HG03060 (cell line): Measurements from ENCODE around the gene ANXA4.
"Not testable (repeated sequence)": the region's sequence is repeated elsewhere in the genome, so short reads cannot be mapped to it uniquely, and the experiment has no call there.

Experiments used
- ATAC-seq: cut with Tn5 transposase; IDR thresholded peaks from one replicate; pipeline ENCODE4 v1.9.1; 2021; ENCODE audit warnings: low read depth, moderate number of reproducible peaks; ENCODE audit not compliant: unreplicated experiment

Gene ANXA4

DNA sequence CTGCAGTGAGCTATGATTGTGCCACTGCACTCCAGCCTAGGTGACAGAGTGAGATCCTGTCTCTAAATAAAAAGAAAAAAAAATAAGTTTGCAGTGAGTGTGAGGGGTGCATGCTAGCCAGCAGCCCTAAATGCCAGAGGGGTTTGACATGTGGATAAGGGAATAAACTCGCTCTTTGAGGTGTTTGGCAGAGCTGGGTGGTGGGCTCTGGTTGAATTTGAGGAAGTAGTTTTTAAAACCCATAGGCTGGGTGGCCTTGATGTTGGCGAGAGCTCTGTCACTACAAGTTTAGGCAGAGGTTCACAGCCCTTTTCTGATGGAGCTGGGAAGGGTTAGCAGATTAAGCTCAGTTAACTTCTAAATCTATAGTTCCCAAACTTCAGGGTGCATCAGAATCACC lies 3.1 kb downstream of the ANXA4 start:
- ATAC-seq = no peak

- no peak for ATAC-seq
Measured at GRCh38 chr2:69750246-69750645, 8.3 kb downstream of the ANXA4 start.

DNA sequence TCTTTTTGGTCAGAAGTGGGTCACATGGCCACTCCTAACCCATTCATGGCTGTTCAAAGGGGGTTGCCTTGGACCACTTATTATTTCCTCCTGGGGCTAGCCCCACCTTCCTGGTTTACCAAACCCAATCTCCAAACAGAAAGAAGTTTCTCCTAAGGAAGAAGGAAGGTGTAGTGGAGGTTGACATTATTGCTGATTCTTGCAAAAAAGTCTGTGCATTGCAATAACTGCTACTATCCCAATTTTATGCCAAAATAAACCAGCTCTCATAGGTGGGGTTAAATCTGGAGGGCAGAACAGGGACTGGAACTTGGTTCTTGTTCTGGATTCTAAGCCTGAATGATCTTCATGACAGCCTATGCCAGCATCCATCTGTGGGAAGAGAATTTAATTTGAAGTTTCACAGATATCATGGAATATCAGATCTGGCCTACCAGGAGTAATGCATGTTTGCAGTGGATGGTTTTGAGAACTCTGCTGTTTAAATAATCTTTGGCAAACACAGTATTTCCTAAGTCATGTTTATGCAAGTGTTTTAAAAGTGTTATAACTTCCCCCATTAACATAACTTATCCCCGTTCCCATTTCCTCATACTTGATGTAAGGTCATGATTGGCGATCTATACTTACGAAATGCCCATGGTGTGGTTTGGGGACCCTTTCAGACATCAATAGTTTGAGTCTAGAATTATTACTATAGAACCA lies 11.9 kb downstream of the ANXA4 start:
- ATAC-seq = no peak

DNA sequence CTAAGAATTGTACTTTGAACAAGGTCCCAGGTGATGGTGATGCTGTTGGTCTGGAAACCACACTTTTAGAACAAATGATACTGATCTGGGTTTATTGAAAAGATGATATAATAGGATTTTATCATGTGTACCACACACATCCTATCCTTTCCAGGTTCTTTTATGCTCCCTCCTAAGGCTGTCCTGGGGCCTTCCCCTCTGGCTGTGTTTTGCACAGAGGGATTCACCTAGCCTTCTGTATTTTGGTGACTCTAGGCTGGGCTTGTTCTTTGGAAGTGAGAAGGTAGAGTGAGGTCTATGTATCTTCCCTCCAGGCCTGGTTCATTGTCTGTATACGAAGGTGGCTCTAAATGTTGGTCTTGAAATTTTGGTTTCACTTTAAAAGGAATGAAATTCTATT lies 12.7 kb downstream of the ANXA4 start:
- ATAC-seq = no peak

DNA sequence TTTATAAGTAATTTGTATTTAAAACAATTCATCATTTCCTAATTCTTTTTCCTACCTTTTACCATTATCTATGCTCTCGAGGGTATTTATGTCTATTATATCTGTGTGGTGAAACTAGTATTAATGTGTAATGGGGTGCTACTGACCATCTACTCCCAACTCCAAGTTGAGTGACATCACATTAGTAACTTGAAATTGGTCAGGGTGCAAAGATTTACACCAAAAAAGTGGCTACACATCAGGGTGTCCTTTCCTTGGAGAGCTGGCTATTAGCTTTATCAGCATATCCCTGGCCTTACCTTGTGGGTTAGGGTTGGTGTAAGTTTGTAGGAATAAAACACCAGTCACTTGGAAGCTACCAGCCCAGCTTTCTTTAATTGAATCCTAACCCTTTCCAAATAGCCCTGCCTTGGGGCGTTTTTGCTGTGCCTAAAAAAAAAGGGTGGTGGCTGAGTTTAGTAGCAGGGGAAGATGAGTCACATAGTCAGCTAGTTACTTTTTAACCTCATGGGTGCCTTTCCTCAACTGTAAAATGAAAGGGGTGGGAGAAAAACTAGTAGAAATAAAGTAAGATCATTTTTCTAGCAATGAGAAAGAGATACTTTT lies 14.0 kb downstream of the ANXA4 start:
- ATAC-seq = no peak

DNA sequence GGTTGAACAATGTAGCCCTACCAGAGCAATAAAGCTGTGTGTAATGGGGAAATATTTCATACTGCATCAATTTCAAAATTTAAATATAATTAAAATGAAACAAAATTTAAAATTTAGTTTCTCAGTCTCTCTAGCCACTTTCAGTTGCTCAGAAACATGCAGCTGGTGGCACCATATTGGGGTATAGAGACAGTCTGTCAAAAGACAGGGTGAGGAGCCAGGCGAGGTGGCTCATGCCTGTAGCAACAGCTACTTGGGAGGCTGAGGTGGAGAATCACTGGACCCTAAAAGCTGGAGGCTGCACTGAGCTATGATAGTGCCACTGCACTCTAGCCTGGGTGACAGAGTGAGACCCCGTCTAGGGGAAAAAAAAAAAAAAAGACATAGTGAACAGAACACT lies 20.1 kb downstream of the ANXA4 start:
- no peak for ATAC-seq

DNA sequence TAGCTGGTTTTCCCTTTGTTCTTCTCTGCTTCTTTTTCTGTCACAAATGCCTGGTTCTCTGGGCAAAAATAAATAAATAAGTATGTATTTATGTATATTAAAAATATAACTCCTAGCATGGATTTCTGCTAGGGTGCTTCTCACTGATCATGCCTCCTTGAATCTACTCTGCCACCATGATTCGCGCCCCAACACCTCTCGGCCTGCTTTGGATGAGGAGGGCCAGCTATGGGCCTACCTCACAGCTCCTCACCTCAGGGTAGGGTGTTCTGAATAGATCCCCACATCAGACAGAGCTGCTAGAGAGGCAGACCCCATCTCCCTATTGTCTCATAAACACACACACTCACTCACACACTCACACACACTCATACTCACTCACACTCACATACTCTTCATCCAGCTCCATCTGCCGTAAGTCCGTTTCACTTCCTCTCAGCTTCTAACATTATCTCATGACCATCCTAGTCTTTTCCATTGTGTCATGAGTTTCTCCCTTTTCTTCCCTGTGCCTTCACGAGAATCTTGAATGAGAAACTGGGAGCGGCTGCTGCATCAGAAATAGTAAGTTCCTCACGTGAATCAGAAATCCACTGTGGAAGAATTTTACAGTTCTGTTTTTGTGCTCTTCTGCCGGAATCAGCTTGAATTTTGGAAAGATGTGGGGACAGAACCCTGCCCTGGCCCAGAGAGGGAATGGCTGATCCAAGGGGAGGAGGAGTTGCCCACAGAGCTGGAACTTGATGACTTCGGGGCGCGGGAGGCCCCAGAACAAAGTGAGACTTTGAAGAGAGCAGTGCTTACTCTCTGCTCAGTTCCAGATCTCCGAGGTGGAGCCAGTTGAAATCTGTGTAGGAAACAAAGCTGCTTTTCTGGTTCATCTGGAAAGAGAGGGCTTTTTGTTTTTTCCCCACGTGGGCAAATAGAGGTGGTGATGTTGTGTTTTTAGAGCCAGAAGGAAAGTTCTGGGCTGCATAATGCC lies 20.9 kb downstream of the ANXA4 start:
- no peak for ATAC-seq

DNA sequence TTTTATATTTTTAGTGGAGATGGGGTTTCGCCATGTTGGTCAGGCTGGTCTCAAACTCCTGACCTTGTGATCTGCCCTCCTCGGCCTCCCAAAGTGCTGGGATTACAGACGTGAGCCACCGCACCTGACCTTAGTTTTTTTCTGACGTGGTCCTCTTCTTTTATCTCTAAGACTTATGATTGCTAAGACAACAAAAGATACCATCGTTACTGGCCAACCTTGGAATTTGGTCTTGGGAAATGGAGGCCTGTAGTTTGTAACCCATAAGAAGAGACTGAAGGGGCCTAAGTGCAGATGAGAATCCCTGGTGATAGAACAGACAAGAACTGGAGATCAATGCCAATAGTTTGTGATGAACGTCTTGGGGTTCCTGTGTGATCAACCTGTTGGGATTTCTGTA lies 21.9 kb downstream of the ANXA4 start:
- ATAC-seq = not testable (repeated sequence)

DNA sequence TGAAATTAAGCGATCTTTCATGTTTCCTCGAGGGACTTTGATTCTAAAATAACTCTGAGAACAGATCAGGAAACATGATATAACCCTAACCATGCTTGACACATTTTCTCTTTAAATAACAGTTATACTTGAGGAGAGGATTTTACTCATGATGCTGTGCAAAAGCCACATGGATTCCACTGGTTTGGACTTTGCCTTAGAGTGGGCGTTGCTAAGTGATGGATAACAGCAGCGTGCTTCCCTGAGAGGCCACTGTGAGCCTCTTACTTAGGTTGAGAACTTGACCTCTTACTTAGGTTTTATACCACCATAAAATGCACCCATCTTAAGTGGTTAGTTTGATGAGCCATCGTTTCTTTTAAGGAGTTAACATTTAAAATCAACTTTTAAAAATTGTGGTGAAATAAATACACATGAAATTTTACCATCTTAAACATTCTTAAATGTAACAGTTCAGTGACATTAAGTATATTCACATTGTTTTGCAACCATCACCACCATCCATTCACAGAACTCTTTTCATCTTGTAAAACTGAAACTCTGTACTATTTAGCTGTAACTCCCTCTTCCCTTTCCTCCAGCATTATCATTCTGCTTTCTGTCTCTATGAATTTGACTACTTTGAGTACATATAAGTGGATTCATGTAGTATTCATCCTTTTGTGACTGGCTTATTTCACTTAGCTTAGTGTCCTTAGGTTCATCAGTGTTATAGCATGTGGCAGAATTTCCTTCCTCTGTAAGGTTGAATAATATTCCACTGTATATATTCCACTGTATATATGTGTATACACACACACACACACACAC lies 22.6 kb downstream of the ANXA4 start:
- no peak for ATAC-seq

DNA sequence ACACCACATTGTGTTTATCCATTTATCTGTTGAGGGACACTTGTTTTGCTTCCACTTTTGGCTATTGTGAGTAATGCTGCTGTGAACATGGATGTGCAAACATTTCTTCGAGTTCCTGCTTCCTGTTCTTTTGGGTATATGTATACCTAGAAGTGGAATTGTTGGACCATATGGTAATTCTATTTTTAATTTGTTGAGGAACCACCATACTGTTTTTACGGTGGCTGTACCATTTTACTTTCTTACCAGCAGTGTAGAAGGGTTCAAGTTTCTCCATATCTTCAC lies 23.1 kb downstream of the ANXA4 start:
- no peak for ATAC-seq

DNA sequence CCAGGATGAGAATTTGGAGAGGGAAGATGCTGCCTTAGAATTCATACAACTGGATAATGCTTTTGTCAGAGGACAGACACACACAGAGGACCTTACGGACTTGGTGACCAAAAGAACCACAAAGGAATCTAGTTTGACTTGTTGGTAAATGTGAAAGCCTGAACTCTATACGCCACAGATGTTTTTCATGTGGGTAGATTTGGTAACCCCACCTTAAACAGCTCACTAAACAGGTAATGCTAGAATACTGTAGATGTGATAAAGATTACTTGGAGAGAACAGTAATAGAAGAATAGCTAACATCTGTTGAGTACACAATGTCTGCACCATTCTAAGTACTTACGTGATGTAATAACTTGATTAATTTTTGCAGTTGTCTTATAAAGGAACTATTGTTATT lies 24.1 kb downstream of the ANXA4 start:
- no peak for ATAC-seq

GRCh38 chr2:69767034-69767433 lies 25.1 kb downstream of the ANXA4 start:
- no peak for ATAC-seq

GRCh38 chr2:69768235-69768634 lies 26.3 kb downstream of the ANXA4 start:
- ATAC-seq = no peak

GRCh38 chr2:69768789-69769188 lies 26.9 kb downstream of the ANXA4 start:
- ATAC-seq = no peak

- ATAC-seq = no peak
Measured at GRCh38 chr2:69769272-69769671, 27.3 kb downstream of the ANXA4 start.

DNA sequence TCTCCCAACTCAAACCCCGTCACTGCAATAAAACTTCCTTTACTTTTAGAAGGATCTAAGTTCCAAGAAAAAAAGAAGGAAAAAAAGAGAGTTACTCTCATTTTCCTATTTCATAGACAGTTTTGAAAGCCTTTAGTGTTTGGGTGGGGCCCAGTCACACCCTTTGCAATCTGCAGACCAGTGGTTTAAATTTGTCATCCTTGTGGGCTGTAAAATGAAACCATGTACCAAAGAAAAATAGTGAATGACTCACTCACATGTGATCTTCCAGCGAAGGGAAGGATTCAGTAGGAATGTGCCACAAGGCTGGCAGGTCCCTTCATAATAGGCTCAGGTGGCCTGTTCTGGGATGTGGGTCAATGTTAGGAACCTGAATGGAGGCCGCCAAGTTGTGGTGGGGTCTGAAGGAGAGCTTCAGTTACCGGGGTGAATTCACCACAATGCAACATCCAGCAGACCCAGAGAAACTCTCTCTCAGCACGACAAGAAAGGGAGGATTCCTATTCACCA lies 28.3 kb downstream of the ANXA4 start:
- no peak for ATAC-seq

- ATAC-seq = no peak
Measured at GRCh38 chr2:69770747-69771146, 28.8 kb downstream of the ANXA4 start.

DNA sequence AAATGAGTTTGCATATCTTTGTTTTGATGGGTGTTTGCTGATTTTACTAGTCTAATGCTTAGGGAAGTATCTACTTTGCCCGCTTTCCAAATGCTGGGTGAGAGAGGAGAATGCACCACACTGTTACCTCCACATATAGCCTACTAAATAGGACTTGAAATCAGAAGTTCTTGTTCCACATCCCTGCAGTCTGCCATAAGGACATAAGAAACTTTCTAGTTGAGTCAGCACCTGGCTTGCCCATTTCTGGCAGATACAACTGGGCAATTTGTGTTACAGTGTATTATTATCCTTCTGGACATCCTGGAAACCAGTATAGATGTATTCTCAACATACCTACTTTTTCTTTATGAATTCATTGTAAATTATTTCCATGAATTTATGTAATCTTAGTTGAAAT lies 29.5 kb downstream of the ANXA4 start:
- no peak for ATAC-seq

DNA sequence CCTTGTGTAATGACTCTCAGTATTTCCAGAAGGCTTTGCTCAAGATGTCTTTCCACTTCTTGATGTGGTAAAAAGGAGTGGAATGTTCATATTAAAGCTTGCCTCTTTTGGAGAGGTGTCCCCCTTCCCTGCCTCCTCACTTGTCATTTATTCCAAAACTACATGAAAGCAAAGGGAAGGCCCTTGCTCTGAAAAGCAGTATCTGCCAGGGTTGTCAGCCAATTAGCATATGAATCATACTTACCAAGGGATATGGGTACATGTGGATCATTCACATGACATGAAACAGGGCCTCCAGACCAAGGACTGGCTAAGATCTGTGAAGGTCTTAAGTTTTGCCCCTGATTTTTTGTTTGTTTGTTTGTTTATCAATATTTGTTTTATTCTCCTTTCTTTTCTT lies 31.3 kb downstream of the ANXA4 start:
- no peak for ATAC-seq

DNA sequence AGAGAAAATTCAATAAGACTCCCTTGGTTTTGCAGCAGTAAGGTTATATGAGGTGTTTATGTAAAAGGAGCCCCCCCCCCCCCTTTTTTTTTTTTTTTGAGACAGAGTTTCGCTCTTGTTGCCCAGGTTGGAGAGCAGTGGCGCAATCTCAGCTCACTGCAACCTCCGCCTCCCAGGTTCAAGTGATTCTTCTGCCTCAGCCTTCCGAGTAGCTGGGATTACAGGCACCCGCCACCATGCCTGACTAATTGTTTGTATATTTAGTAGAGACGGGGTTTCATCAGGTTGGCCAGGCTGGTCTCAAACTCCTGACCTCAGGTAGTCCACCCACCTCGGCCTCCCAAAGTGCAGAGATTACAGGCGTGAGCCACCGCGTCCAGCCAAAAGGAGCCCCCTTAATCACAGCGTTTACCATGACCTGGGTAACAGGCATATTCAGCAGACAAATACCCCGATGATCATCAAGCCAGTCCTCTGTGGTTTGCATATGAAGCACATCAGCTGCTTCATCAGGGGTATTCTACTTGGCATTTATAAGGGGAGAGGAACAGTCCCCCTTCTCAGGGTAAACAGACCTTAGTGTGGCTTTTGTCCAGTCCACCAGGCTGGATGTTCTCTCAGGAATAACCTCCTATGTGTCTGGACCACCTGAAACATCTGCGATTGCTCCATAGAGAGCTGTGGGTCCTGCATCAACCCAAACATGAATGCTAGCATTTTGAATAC lies 32.5 kb downstream of the ANXA4 start:
- not testable (repeated sequence) for ATAC-seq
